Activated CD8-positive, alpha-beta T cell treated with anti-CD3 and anti-CD28 coated beads, Interleukin-2, amount 10 ng/mL, durations not matched to agents 7 days and 5 days (primary cell): ENCODE measurements around the gene SEMA3A. TPM values are rescaled to one million over a fixed set of nuclear protein-coding genes. Genes with fewer than 3 reads are reported as not detected.

Experiments
- ATAC-seq: fragments of 150-1000 bp; cut with Tn5 transposase; one replicate; pipeline ENCODE4 v1.10.0; 2021; ENCODE audit warnings: moderate library complexity
- CTCF ChIA-PET: fragments of 350-600 bp; sonication (Branson Sonifier 250); formaldehyde crosslinking; loops from one replicate; lab custom pipeline; 2021; ENCODE audit warnings: antibody characterized with exemption; lab: Charles Lee
- POLR2A ChIA-PET: fragments of 350-600 bp; sonication (Branson Sonifier 250); formaldehyde crosslinking; loops from one replicate; lab custom pipeline; 2021; ENCODE audit warnings: antibody characterized with exemption; lab: Charles Lee
- DNase-seq: peaks from one replicate; pipeline ENCODE4 v3.0.0-alpha.2; 2020
- H3K27ac Mint-ChIP-seq: one replicate; pipeline ENCODE4 v1.8.0; 2021; ENCODE audit warnings: mild to moderate bottlenecking, mixed read lengths
- H3K27me3 Mint-ChIP-seq: one replicate; pipeline ENCODE4 v1.8.0; 2021; ENCODE audit warnings: low read depth, mixed read lengths
- H3K36me3 Mint-ChIP-seq: one replicate; pipeline ENCODE4 v1.8.0; 2021; ENCODE audit warnings: low read depth, mixed read lengths
- H3K4me1 Mint-ChIP-seq: one replicate; pipeline ENCODE4 v1.8.0; 2021; ENCODE audit warnings: low read depth, mixed read lengths
- H3K4me3 Mint-ChIP-seq: one replicate; pipeline ENCODE4 v1.8.0; 2021; ENCODE audit warnings: mild to moderate bottlenecking, mixed read lengths
- H3K9me3 Mint-ChIP-seq: one replicate; pipeline ENCODE4 v1.8.0; 2022; ENCODE audit warnings: mixed read lengths; ENCODE audit not compliant: insufficient read depth
- total RNA-seq, 2 experiments: library from RNA; stranded (reverse); gene quantifications; one replicate each; pipeline ENCODE4 v1.2.3, GENCODE V29; 2021

The SEMA3A gene
- total RNA-seq, 2 experiments from 2014 or later: 1.9 to 2.0 TPM

DNA sequence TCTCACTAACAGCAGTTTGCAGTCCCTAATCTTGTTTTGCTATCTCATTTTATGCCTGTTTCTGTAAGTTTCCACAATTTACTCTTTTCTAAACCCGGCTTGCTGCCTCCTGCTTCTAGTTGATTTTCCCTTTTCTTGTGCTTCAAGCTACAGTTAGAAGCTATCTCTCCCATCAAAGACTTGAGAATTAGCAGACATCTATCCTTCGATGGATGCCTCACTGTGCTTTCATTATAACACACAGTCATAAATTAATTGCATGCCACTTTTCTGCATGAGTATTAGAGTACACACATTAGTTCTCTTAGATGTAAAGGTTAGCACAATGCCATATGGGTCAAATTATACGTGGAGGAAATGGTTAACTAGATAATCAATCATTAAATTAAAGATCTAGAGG lies 48.7 kb downstream of the SEMA3A start:
- H3K4me3 Mint-ChIP-seq: no peak overlapping the region
- ChIA-PET POLR2A (no interaction called here), CTCF (no interaction called here)
- no peaks in the 10 kb centered on the region for H3K9me3 Mint-ChIP-seq
- H3K4me1 Mint-ChIP-seq: no peaks in the 10 kb centered on the region
- no peaks in the 10 kb centered on the region for H3K27me3 Mint-ChIP-seq
- no peaks in the 10 kb centered on the region for H3K36me3 Mint-ChIP-seq
- H3K27ac Mint-ChIP-seq: no peak overlapping the region
- ATAC-seq: no peak
- DNase-seq: no peak

DNA sequence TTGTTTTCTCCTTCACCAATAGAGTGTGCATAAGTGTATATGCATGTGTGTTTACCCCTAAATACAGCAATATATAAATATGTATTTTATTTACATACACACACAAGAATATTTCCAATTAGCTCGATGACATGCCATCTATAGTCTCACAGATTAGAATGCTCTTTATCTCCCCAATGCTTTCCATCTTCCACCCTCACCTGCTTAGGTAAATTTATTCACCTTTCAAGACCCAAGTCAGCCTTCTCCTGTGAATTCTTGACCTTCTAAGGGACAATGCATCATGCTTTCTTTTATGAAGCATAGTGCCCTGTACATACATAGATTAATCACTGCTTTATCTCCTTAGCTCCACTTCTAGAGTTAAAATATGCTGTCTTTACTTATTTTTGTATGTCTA lies 49.7 kb downstream of the SEMA3A start:
- Mint-ChIP-seq H3K4me1 (no peaks in the 10 kb centered on the region), H3K36me3 (no peaks in the 10 kb centered on the region), H3K9me3 (no peaks in the 10 kb centered on the region), H3K27me3 (no peaks in the 10 kb centered on the region), H3K27ac (no peak overlapping the region), H3K4me3 (no peak overlapping the region)
- no peak for ATAC-seq
- ChIA-PET CTCF (no interaction called here), POLR2A (no interaction called here)
- no peak for DNase-seq

DNA sequence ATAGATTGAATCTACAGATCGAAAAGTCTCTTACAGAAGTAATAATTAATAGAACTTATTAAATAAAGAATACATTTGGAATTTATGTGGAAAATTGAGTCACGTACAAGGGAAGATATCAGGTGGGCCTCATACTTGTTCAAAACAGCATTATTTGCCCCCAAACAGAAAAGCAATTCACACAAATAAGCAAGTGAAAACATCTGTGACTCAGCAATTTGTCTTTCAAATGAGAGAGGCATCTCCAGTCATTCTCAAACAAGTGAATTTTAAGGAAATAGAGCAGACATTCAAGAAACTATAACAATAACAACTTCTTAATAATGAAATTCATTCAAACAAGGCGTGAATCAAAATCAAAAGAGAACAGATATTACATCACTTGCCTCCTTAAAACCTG lies 50.1 kb downstream of the SEMA3A start:
- H3K4me3 Mint-ChIP-seq: no peak overlapping the region
- H3K27me3 Mint-ChIP-seq: no peaks in the 10 kb centered on the region
- POLR2A ChIA-PET: no interaction called here
- no peaks in the 10 kb centered on the region for H3K36me3 Mint-ChIP-seq
- DNase-seq (no peak), ATAC-seq (no peak)
- no peak overlapping the region for H3K27ac Mint-ChIP-seq
- CTCF ChIA-PET: no interaction called here
- no peaks in the 10 kb centered on the region for H3K9me3 Mint-ChIP-seq
- no peaks in the 10 kb centered on the region for H3K4me1 Mint-ChIP-seq

DNA sequence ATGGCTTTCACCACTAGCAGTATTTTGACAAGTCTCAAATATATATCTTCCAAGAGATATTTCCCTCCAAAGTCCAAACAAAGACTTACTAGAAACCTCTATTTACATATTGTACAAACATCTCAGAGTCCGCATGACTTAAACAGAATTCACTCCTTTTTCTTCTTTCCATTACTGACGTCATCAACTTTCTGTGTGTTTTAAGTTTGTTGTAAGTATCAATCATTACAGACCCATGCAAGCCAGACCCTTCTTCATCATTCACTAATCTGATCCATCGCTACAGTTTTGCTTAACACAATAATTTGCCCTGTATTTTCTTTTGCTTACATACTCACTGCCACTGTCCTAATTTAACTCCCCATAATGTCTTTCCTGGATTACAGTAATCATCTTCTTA lies 51.9 kb downstream of the SEMA3A start:
- no peak for ATAC-seq
- ChIA-PET POLR2A (no interaction called here), CTCF (no interaction called here)
- no peak for DNase-seq
- H3K36me3 Mint-ChIP-seq: no peaks in the 10 kb centered on the region
- H3K4me1 Mint-ChIP-seq: no peaks in the 10 kb centered on the region
- no peak overlapping the region for H3K27ac Mint-ChIP-seq
- H3K27me3 Mint-ChIP-seq: no peaks in the 10 kb centered on the region
- no peak overlapping the region for H3K4me3 Mint-ChIP-seq
- H3K9me3 Mint-ChIP-seq: no peaks in the 10 kb centered on the region

DNA sequence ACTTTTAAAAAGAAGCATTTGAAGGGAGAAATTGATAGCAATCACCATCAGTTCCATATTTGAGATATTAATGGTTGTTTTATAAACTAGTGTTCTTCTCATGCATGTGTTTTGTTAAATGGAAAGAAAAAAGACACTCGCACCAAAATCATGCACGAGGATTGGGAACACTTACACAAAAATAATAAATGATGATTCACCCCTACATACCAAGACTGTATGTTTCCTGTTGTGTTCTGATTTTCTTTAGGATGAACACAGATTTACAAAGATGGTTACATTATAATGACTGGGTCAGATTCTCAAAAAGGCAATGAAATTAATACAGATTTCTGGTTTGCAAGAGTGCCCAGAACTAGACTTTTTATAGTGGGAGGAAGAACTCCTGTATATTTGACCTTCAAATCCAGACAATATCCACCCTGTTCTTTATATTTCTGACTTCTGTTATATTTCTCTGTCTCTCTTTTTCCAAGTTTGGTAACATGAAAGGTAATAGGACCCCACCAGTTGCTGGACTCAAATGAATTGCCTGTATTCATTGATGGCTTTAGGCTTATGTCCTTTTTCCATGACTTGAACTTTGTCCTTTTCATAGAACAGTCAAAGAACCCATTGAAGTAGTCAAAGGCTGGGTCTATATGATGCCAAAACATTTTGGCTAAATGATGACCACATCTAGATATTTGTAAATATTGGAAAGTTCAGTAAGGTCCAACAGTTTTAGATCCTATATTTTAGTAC lies 54.4 kb downstream of the SEMA3A start:
- ATAC-seq (no peak), DNase-seq (no peak)
- no peaks in the 10 kb centered on the region for H3K9me3 Mint-ChIP-seq
- ChIA-PET POLR2A (no interaction called here), CTCF (no interaction called here)
- no peaks in the 10 kb centered on the region for H3K4me1 Mint-ChIP-seq
- no peaks in the 10 kb centered on the region for H3K36me3 Mint-ChIP-seq
- no peaks in the 10 kb centered on the region for H3K27me3 Mint-ChIP-seq
- H3K27ac Mint-ChIP-seq: no peak overlapping the region
- H3K4me3 Mint-ChIP-seq: no peak overlapping the region

DNA sequence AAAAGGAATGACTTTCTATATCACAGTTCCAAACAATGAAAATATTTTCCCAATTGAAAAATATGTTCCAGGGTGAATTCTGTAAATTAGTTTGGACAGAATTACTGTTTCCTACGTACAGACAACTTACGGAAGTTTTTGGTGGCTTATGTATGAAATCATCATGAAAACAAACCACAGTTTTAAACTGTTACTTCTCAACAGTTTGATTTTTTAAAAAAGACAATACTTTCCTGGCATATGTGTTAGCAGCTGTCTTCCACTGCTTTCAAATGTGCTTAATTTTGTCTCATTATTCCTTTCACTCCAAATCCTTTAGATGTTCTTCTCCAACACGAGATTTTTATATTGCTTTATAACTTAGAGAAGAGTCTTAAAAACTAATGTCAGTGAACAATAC lies 56.2 kb downstream of the SEMA3A start:
- H3K27ac Mint-ChIP-seq: no peak overlapping the region

DNA sequence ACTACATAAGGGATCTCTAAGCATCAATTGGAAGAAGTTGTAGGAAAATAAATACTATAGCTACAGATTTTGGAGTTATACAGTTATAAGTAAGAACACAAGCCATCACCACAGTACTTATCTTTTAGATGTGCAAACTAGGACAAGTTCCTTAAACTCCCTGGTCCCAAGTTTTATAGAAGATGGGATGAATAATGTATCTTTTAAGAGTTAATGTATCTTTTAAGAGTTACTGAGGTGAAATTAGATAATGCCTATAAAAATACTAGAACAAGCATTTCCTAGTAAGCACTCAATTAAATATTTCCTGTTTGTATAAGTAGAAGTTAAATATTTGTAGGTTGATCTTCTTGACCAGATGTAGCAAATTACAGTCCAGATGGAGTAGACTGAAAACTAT lies 56.8 kb downstream of the SEMA3A start:
- Mint-ChIP-seq H3K27me3 (no peaks in the 10 kb centered on the region), H3K27ac (no peak overlapping the region), H3K4me3 (no peak overlapping the region), H3K9me3 (no peaks in the 10 kb centered on the region), H3K36me3 (no peaks in the 10 kb centered on the region), H3K4me1 (no peaks in the 10 kb centered on the region)
- CTCF ChIA-PET: no interaction called here
- no peak for DNase-seq
- ATAC-seq: no peak
- POLR2A ChIA-PET: no interaction called here

More for the DNA sequence above, 56.2 kb downstream of the SEMA3A start:
- ATAC-seq: no peak
- H3K9me3 Mint-ChIP-seq: no peaks in the 10 kb centered on the region
- H3K27me3 Mint-ChIP-seq: no peaks in the 10 kb centered on the region
- POLR2A ChIA-PET: no interaction called here
- CTCF ChIA-PET: no interaction called here
- no peaks in the 10 kb centered on the region for H3K4me1 Mint-ChIP-seq
- no peaks in the 10 kb centered on the region for H3K36me3 Mint-ChIP-seq
- DNase-seq: no peak
- no peak overlapping the region for H3K4me3 Mint-ChIP-seq

DNA sequence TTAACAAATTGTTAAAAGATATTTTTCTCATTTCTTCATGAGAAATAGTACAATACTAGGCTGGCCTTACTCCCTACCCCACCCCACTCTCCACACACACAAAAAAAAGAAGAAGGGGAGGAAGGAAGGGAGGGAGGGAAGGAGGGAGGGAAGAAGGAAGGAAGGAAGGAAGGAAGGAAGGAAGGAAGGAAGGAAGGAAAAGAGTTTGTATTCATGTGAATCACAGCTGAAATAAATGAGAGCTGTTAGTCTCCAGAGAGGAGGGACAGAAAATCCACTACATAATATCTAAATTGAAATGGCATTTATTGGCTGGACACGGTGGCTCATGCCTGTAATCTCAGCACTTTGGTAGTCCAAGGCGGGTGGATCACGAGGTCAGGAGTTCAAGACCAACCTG lies 57.8 kb downstream of the SEMA3A start:
- H3K27me3 Mint-ChIP-seq: no peaks in the 10 kb centered on the region
- ChIA-PET POLR2A (no interaction called here), CTCF (no interaction called here)
- ATAC-seq (no peak), DNase-seq (no peak)
- H3K36me3 Mint-ChIP-seq: no peaks in the 10 kb centered on the region
- H3K4me3 Mint-ChIP-seq: no peak overlapping the region
- H3K9me3 Mint-ChIP-seq: no peaks in the 10 kb centered on the region
- no peaks in the 10 kb centered on the region for H3K4me1 Mint-ChIP-seq
- no peak overlapping the region for H3K27ac Mint-ChIP-seq

DNA sequence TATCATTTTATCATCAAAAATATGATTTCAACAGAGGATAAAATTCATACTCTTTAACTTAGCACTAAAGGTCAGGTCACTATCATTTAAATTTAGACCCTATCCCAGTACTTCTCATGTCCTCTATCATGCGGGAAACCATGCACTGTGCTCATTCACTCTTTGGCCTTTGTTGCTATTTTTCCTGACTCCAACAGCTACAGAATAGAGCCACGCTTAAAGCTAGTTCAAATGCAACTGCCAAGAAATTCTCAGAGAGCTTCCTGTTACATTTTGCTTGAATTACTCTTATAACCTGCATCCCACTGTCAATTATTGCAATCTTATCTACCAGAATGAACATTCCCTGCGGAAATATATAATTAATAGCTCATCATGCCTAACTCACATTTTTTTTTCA lies 58.3 kb downstream of the SEMA3A start:
- Mint-ChIP-seq H3K36me3 (no peaks in the 10 kb centered on the region), H3K27me3 (no peaks in the 10 kb centered on the region), H3K4me3 (no peak overlapping the region), H3K27ac (no peak overlapping the region), H3K4me1 (no peaks in the 10 kb centered on the region), H3K9me3 (no peaks in the 10 kb centered on the region)
- DNase-seq: no peak
- ATAC-seq: no peak
- ChIA-PET POLR2A (no interaction called here), CTCF (no interaction called here)

DNA sequence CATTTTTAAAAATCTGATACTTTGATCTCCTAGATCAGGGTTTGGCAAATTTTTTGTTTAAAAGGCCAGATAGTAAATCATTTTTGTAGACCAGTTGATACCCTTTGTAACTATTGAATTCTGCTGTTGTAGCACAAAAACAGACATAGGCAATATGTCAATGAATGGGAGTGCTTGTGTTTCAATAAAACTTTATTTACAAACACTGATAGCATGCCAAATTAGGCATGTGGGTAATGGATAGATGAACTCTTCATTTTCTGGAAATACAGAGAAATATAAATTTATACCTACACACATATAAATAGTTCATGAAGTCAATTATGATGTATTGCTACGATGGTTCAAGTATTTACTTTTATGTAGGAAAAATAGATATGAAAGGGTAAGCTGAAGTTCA lies 60.4 kb downstream of the SEMA3A start:
- ChIA-PET CTCF (no interaction called here), POLR2A (no interaction called here)
- Mint-ChIP-seq H3K9me3 (no peaks in the 10 kb centered on the region), H3K36me3 (no peaks in the 10 kb centered on the region), H3K4me1 (no peaks in the 10 kb centered on the region), H3K27ac (no peak overlapping the region), H3K27me3 (no peaks in the 10 kb centered on the region), H3K4me3 (no peak overlapping the region)
- DNase-seq (no peak), ATAC-seq (no peak)

DNA sequence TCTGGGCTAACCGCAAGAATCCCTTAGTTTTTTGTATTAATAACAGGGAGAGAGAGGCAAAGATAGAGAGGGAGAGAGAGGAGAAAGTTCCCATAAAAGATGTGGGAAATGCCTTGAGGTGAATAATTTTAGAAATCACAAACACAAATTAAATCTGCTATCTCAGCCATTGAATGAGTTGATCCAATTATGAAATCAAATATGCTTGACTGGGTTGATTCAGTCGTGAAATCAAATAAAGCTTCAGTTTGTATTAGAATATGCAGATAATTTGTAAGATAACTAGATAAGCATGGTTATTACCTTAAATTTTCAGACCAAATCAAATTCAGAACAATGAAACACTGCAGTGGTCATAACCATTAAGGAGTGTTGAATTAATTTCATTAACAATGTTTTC lies 68.9 kb downstream of the SEMA3A start:
- ChIA-PET CTCF (no interaction called here), POLR2A (no interaction called here)
- Mint-ChIP-seq H3K9me3 (no peaks in the 10 kb centered on the region), H3K4me1 (peaks cover 6% of the 10 kb centered on the region), H3K27me3 (no peaks in the 10 kb centered on the region), H3K36me3 (no peaks in the 10 kb centered on the region), H3K4me3 (no peak overlapping the region), H3K27ac (no peak overlapping the region)
- ATAC-seq (no peak), DNase-seq (no peak)

DNA sequence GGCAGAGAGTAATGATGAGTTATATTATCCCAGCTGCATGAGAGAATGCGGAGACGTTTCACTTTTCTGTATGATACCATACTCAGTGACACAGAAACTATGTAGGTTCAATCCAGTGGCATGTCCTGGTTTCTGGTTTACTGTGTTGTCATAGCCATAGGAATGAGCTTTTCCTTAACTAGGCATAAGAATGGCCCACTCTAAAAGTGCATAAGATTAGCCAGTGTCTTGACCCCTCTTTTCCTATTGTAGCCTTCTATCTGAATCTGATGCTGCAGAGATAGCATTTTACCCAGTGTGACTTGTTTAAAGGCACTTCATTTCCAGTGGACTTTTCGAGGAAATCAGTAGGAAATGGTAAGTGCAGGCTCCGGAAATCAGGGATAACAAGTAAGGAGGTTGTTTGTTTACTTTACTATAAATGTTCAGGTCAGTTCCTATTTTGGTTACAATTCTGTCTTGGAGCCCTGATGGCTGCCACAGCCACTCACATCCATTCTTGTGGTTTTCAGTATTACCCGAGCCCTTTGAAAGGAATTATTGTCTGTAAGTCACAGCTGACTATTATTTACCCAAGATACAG lies 70.5 kb downstream of the SEMA3A start:
- peaks cover 6% of the 10 kb centered on the region for H3K4me1 Mint-ChIP-seq
- CTCF ChIA-PET: interaction anchor here (0.6 kb wide), 1 partner anchor 145 kb away, joined by 3 read pairs; no protein-coding TSS in a partner anchor
- H3K27me3 Mint-ChIP-seq: no peaks in the 10 kb centered on the region
- no peak overlapping the region for H3K27ac Mint-ChIP-seq
- POLR2A ChIA-PET: no interaction called here
- no peak overlapping the region for H3K4me3 Mint-ChIP-seq
- H3K9me3 Mint-ChIP-seq: no peaks in the 10 kb centered on the region
- no peaks in the 10 kb centered on the region for H3K36me3 Mint-ChIP-seq
- no peak for DNase-seq
- no peak for ATAC-seq
